HTERT RPE-1 (cell line): ENCODE results near the gene DHRS9.

ENCODE experiments used
- in situ Hi-C: fragments of 300-500 bp; cut with MboI; formaldehyde crosslinking; loops from 4 replicates; pipeline ENCODE4 v1.14.3; 2020; ENCODE audit warnings: low sequenced_read_pairs

The DHRS9 gene

GRCh38 chr2:169093535-169093934 is 24.2 kb downstream of the DHRS9 start:
- in situ Hi-C loops: no loop called here

- in situ Hi-C loops: no loop called here
Observed at GRCh38 chr2:169094676-169095075, 25.3 kb downstream of the DHRS9 start.

DNA sequence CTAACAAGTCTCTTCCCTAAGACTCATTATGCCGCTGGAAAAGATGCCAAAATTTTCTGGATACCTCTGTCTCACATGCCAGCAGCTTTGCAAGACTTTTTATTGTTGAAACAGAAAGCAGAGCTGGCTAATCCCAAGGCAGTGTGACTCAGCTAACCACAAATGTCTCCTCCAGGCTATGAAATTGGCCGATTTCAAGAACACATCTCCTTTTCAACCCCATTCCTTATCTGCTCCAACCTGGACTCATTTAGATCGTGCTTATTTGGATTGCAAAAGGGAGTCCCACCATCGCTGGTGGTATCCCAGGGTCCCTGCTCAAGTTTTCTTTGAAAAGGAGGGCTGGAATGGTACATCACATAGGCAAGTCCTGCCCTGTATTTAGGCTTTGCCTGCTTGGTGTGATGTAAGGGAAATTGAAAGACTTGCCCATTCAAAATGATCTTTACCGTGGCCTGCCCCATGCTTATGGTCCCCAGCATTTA is 26.3 kb downstream of the DHRS9 start:
- in situ Hi-C loops: no loop called here

- in situ Hi-C loops: no loop called here
Observed at GRCh38 chr2:169104848-169105247, 35.5 kb downstream of the DHRS9 start.

GRCh38 chr2:169105476-169105875 is 36.1 kb downstream of the DHRS9 start:
- in situ Hi-C loops: no loop called here

- in situ Hi-C loops: no loop called here
Observed at GRCh38 chr2:169106134-169106533, 36.8 kb downstream of the DHRS9 start.

DNA sequence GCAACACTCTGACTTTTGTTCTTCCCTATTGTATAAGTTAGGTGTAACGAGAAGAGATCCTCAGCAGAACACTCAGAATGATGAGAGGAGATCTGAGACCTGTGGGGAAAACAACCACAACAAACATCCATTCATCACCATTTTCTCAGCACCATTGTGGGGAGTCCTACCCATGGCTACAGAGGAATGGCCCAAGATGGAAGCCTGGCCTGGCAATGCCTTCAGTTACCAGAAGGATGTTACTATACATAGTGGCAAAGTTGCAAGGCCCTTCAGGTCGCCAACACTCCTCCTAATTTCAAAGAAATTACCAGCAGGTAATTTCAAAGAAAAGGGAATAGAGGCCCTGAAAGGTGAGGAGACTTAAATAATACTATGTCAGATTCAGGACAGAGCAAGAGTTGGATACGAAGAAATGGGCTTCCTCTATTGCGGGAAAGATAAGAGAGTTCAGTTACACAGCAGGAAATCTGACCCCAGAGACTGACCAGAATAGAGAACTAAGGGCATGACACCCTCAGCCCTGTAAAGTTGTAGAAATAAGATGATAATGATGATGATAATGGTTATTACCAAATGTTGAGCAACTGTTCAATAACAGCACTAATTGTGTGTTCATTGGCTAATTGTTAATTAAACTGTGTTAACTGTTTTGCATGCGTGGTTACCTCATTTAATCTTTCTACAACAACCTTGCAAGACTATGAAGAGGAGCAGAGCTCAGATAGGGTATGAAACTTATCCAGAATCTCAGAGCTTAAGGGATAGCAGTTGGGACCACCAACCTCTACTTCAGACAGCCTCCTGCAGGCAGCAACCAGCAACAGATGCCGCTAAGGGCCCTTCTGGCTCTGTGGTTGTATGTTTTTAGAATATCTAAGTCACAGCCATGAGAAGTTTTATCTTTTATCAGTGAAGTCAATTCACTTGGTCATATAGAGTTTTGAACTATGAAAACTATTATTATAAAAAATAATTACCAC is 37.5 kb downstream of the DHRS9 start:
- in situ Hi-C loops: no loop called here

- in situ Hi-C loops: no loop called here
Observed at GRCh38 chr2:169107645-169108044, 38.3 kb downstream of the DHRS9 start.

DNA sequence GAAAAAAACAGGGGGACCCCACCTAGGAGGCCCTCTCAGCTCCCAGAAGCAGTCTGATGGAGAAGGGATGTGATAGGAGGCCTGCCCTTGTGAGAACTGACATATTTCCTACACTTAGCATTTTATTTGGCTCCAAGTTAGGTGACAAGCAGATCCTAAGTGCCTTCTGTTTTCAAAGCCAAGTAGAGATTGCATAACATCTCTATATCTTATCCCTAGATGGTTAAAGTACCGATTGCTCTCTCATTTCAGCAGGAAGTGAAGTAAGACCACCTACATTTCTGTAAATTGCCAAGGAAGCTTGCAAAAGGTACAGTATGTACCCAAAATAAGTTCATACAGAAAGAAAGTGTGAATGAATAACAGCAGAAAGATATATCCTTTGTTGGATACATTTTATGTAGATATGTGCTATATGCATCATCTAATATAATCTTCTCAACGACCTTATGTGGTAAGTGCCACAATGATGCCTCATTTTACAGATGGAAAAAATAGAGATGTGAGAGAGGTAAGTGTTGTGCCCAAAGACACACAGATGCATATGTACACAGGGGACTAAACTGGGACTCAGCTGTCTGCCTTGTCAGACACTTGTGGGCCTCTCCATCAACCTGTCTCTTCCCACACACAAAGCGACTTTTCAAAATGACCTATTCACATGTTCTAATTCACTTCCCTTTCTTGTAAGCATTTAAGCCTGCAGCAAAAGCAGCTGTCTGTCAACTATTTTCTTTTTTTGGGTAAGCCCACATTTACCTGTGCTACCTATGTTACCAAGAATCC is 38.9 kb downstream of the DHRS9 start:
- in situ Hi-C loops: no loop called here

DNA sequence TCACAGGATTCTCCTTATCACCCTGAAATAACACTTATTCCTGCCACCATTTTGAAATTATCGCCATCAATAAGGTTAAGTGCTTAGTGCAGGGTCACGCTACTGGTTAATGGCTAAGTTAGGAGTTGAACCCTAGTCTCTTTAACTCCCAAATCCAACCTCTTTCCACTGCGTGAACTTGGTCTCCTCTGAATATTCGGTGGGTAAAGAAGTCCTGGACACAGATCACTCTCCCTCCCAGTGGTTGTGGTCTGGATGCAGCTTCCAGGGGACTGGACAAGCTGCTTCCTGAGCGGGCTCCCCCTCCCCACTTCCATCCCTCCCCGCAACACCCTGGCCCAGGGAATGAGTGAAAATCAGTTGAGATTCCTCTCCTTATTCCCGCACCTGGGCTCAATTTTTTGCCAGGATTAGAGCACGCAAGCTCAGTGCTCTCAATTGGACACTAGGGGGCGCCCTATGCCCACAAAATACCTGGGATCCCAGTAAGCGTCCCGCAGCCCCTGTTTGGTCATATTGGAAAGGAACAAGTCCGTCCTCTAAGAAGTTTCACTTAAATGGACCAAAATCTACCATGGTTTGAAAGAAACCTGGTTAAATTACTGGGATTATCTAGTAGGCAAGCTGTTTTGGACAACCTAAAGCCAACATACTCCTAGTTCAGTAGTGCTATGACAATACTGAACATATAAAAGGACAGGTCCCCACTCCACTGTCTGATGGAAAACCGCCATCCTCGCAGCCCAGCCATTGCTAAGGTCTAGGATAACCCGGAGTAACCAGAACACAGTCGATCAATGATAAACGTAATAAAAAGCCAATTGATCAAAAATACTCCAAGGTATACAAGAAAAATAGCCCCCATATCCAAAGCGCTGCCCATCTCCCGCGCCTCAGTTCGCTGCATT is 40.4 kb downstream of the DHRS9 start:
- in situ Hi-C loops: no loop called here

GRCh38 chr2:169110419-169110818 is 41.1 kb downstream of the DHRS9 start:
- in situ Hi-C loops: no loop called here

DNA sequence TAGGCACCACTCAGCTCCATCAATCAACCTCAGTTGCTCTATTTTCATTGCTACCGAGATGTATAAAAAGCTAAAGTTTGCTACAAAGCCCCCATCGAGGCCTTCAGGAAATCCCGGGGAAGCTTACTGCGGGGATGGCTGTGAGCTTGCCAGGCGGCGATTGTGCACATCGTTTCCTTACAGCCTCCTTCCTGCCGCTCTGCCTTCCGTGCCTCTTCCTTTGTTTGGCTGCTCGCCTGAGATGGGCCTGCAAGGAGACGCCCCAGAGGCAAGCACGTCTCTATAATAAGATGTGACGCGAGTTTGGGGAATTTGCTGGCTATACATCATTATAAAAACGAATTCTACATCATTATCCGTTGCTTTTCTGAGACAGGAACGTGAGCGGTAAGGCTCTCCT is 41.6 kb downstream of the DHRS9 start:
- in situ Hi-C loops: no loop called here

DNA sequence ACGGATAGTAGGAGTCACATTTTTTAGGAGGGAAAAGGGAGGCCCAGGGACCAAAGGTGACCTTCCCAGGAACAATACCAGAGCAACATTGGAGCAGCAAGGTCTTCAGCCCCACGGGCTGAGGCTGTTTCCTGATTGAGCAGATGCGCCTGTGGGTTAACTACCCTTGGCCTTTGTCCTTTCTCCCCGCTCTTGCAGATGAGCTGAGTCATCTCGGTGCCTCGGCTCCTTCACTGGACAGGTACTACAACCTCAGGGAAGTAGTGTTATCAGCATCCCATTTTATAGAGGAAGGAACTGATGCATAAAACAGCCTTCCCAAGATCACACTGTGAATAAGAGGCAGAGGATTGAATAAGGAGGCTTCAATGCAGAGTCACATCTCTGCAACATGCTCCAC is 43.5 kb downstream of the DHRS9 start:
- in situ Hi-C loops: no loop called here

DNA sequence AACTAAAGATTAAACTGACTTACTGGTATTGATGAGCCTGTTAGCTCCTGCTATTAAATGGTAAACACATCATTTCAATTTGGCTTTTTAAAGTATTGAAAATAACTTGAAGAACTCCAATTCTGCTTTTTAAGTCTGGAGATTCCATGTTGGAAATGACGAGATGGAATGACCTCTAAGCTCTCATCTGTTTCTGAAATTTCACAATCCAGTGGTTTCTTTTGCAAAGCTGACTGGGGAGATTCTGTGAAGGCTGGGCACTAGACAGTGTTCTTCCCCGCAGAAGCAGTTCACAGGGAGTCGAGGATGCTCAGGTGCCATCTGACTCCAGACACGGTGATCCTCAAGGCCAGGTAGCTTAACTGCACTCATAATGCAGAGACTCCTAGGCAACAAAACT is 44.7 kb downstream of the DHRS9 start:
- in situ Hi-C loops: no loop called here

DNA sequence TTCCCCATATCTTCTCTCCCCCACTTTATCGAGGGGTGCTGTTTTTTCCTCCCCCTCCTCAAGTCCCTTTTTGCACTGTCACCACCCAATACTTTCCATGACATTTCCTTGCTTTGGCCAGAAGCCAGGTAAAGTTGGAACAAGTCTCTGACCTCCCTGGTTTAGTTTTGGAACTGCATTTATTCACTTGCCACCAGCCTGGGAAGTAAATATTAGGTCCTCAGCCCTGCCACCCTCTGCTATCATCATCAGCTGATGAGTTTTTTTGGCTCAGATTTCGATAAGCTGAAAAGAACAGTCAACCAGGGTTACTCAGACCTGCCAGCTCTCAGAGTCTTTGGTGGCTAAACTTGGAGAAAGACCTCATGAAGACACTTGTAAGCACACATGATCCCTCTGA is 47.0 kb downstream of the DHRS9 start:
- in situ Hi-C loops: no loop called here

GRCh38 chr2:169116993-169117392 is 47.6 kb downstream of the DHRS9 start:
- in situ Hi-C loops: no loop called here

- in situ Hi-C loops: no loop called here
Observed at GRCh38 chr2:169118060-169118459, 48.7 kb downstream of the DHRS9 start.

GRCh38 chr2:169119123-169119760 is 49.9 kb downstream of the DHRS9 start:
- in situ Hi-C loops: no loop called here

DNA sequence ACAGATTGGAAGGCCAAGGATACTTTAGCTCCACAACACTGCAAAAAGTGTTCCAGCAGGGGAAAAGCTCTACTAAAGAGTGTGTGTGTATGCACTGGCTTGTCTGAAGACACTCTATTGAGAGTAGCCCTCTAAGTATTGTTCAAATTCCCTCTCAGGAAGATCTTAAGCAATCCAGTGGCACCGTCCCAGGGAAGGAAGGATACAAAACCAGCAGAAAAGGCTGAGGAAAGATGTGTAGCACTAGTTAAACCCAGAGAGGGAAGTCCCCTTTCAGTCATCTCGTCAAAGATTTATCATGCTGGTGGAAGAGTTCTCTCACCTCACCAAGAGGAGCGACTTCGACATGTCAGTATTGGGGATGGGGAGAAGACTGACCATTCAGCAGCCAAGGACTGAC is 50.5 kb downstream of the DHRS9 start:
- in situ Hi-C loops: no loop called here

- in situ Hi-C loops: no loop called here
Observed at GRCh38 chr2:169129703-169130243, 60.4 kb downstream of the DHRS9 start.
